IMR-90 (cell line): ENCODE results near the gene GORASP1. TPM values are rescaled to one million over a fixed set of nuclear protein-coding genes. Genes with fewer than 3 reads are reported as not detected.

Source experiments
- ATAC-seq: fragments of 200-7000 bp; cut with Tn5 transposase; 2 replicates; pipeline ENCODE4 v1.9.1; 2020; ENCODE audit warnings: low read depth, mild to moderate bottlenecking, moderate library complexity
- BruUV-seq: library from RNA; stranded (reverse); fragments of 400-500 nt; replicated peaks from 2 replicates; lab custom pipeline; 2021; lab: Mats Ljungman, UMichigan
- CTCF ChIA-PET: fragments of 300-600 bp; formaldehyde crosslinking; extraction: SDS; loops from one replicate; lab custom pipeline; 2021; ENCODE audit warnings: antibody characterized with exemption; lab: Yijun Ruan, JAX
- POLR2A ChIA-PET: fragments of 300-600 bp; sonication (Branson Sonifier 250); formaldehyde crosslinking; loops from one replicate; lab custom pipeline; 2022; ENCODE audit warnings: antibody characterized with exemption; ENCODE audit not compliant: unreplicated experiment; lab: Charles Lee
- DNase-seq: peaks from one replicate; pipeline ENCODE4 v3.0.0; 2013
- H2AFZ ChIP-seq: replicated peaks from 2 replicates; pipeline ENCODE3; 2013; ENCODE audit warnings: low read length, mild to moderate bottlenecking; ENCODE audit not compliant: poor library complexity
- H2AK5ac ChIP-seq: 2 replicates; pipeline ENCODE4 v1.6.1; 2013; ENCODE audit warnings: low read depth, low read length, inconsistent platforms
- H2AK9ac ChIP-seq: replicated peaks from 2 replicates; pipeline ENCODE3; 2013; ENCODE audit warnings: mild to moderate bottlenecking, low read depth, low read length, moderate library complexity; ENCODE audit not compliant: poor library complexity
- H2BK120ac ChIP-seq: 2 replicates; pipeline ENCODE4 v1.6.1; 2013; ENCODE audit warnings: low read depth, low read length, inconsistent platforms
- H2BK15ac ChIP-seq: 3 replicates; pipeline ENCODE4 v1.6.1; 2013; ENCODE audit warnings: low read depth, low read length, inconsistent platforms
- H2BK20ac ChIP-seq: 2 replicates; pipeline ENCODE4 v1.6.1; 2013; ENCODE audit warnings: low read depth, mild to moderate bottlenecking, inconsistent platforms, low read length, moderate library complexity
- H2BK5ac ChIP-seq: 2 replicates; pipeline ENCODE4 v1.6.1; 2013; ENCODE audit warnings: mild to moderate bottlenecking, low read depth, low read length, inconsistent platforms; ENCODE audit not compliant: poor library complexity, severe bottlenecking
- H3K14ac ChIP-seq: replicated peaks from 2 replicates; pipeline ENCODE4 v1.6.1; 2013; ENCODE audit warnings: low read depth, low read length, inconsistent platforms
- H3K18ac ChIP-seq: 2 replicates; pipeline ENCODE4 v1.6.1; 2013; ENCODE audit warnings: low read depth, low read length, control low read depth
- H3K23ac ChIP-seq: 2 replicates; pipeline ENCODE4 v1.6.1; 2013; ENCODE audit warnings: low read depth, low read length, inconsistent platforms
- H3K27ac ChIP-seq: 2 replicates; pipeline ENCODE4 v1.5.1; 2013; ENCODE audit warnings: mild to moderate bottlenecking, control low read depth, low read length; ENCODE audit not compliant: insufficient read depth
- H3K27me3 ChIP-seq: 2 replicates; pipeline ENCODE4 v1.6.1; 2013; ENCODE audit warnings: low read length; ENCODE audit not compliant: control insufficient read depth, insufficient read depth
- H3K36me3 ChIP-seq: 2 replicates; pipeline ENCODE4 v1.6.1; 2013; ENCODE audit warnings: low read length, mixed read lengths; ENCODE audit not compliant: control insufficient read depth, insufficient read depth
- H3K4ac ChIP-seq: 2 replicates; pipeline ENCODE4 v1.6.1; 2013; ENCODE audit warnings: low read depth, low read length, inconsistent platforms
- H3K4me1 ChIP-seq: 2 replicates; pipeline ENCODE4 v1.6.1; 2013; ENCODE audit warnings: low read length, mixed read lengths; ENCODE audit not compliant: control insufficient read depth, insufficient read depth
- H3K4me2 ChIP-seq: 2 replicates; pipeline ENCODE4 v1.6.1; 2013; ENCODE audit warnings: low read depth, mild to moderate bottlenecking, control low read depth, low read length, moderate library complexity
- H3K4me3 ChIP-seq: 2 replicates; pipeline ENCODE4 v1.5.1; 2013; ENCODE audit warnings: low read depth, mild to moderate bottlenecking, control low read depth, low read length, moderate library complexity; ENCODE audit not compliant: insufficient read depth
- H3K56ac ChIP-seq: 2 replicates; pipeline ENCODE4 v1.6.1; 2013; ENCODE audit warnings: low read length, inconsistent platforms; ENCODE audit not compliant: insufficient read depth; ENCODE audit errors: extremely low read depth
- H3K79me1 ChIP-seq, 2 experiments: 2 replicates each; pipeline ENCODE4 v1.6.1; 2013; ENCODE audit warnings: low read length in 2 of 2, inconsistent platforms in 1 of 2, low read depth in 1 of 2
- H3K9ac ChIP-seq: 2 replicates; pipeline ENCODE4 v1.6.1; 2013; ENCODE audit warnings: low read depth, low read length, control low read depth
- H3K9me1 ChIP-seq: 2 replicates; pipeline ENCODE4 v1.6.1; 2013; ENCODE audit warnings: low read length, inconsistent platforms; ENCODE audit not compliant: insufficient read depth
- H3K9me3 ChIP-seq: 2 replicates; pipeline ENCODE4 v1.6.1; 2013; ENCODE audit warnings: low read length; ENCODE audit not compliant: control insufficient read depth, insufficient read depth
- H4K20me1 ChIP-seq: 2 replicates; pipeline ENCODE4 v1.6.1; 2013; ENCODE audit warnings: low read length, inconsistent platforms; ENCODE audit not compliant: insufficient read depth
- H4K5ac ChIP-seq: 2 replicates; pipeline ENCODE4 v1.6.1; 2013; ENCODE audit warnings: mild to moderate bottlenecking, low read depth, low read length, control low read depth
- H4K8ac ChIP-seq, 2 experiments: 2 replicates each; pipeline ENCODE4 v1.6.1; 2013; ENCODE audit warnings: low read depth in 2 of 2, low read length in 2 of 2, control low read depth in 1 of 2, inconsistent platforms in 1 of 2
- H4K91ac ChIP-seq: 2 replicates; pipeline ENCODE4 v1.6.1; 2013; ENCODE audit warnings: low read depth, low read length, inconsistent platforms; ENCODE audit not compliant: insufficient read depth
- CHD1 ChIP-seq: IDR thresholded peaks from 2 replicates; pipeline ENCODE4 v1.6.1; 2012; ENCODE audit warnings: low read depth, low read length, improper control_type of control experiment
- MAFK ChIP-seq: IDR thresholded peaks from 2 replicates; pipeline ENCODE4 v1.6.1; 2012; ENCODE audit warnings: low read depth, low read length, improper control_type of control experiment
- MXI1 ChIP-seq: IDR thresholded peaks from 2 replicates; pipeline ENCODE4 v1.6.1; 2012; ENCODE audit warnings: low read depth, mild to moderate bottlenecking, low read length, moderate library complexity, borderline replicate concordance
- RAD21 ChIP-seq: IDR thresholded peaks from 2 replicates; pipeline ENCODE4 v1.6.1; 2012; ENCODE audit warnings: low read length, improper control_type of control experiment
- RFX5 ChIP-seq: IDR thresholded peaks from 2 replicates; pipeline ENCODE4 v1.8.0; 2012; ENCODE audit warnings: low read depth, mild to moderate bottlenecking, low read length, moderate library complexity
- WGBS, 2 experiments: methylation state at CpG; one replicate each; pipeline versions ENCODE4 v1.1.5 to v1.1.7; 2013; ENCODE audit warnings: missing lambda C conversion rate in 2 of 2; ENCODE audit not compliant: insufficient read length in 1 of 2; ENCODE audit errors: extremely low coverage in 2 of 2; 5-methylcytosine and 5-hydroxymethylcytosine counted together
- dilution Hi-C: fragments of 300-500 bp; cut with HindIII; formaldehyde crosslinking; loops from one replicate; pipeline ENCODE4 v1.14.3; 2018; ENCODE audit warnings: low sequenced_read_pairs; ENCODE audit not compliant: unreplicated experiment
- in situ Hi-C: fragments of 300-500 bp; cut with MboI; formaldehyde crosslinking; loops from 3 replicates; pipeline ENCODE4 v1.14.3; 2019; ENCODE audit warnings: low sequenced_read_pairs, inconsistent platforms, mixed read lengths
- intact Hi-C: fragments of 100-400 bp; cut with micrococcal nuclease; formaldehyde crosslinking; loops from 2 replicates; pipeline ENCODE4 v1.10.0; 2022
- polyA plus RNA-seq, 3 experiments: library from polyadenylated mRNA; depleted of rRNA; stranded (reverse); fragments of >200 nt; gene quantifications; 2 replicates each; pipeline ENCODE4 v1.2.3, GENCODE V29; 2012; ENCODE audit warnings: low replicate concordance in 1 of 3
- total RNA-seq: library from RNA; depleted of rRNA; stranded (reverse); fragments of >200 nt; gene quantifications from 2 replicates; pipeline ENCODE4 v1.2.3, GENCODE V29; 2012

Gene GORASP1
- total and polyA plus RNA-seq, 2 of the 4 experiments (the other 2 are of a cell fraction), result 35.0 to 56.6 TPM

GRCh38 chr3:39146611-39147591, 39.5 kb upstream of the GORASP1 start (continued):
- peak; percentile 58; the same call in 1 of the 2 replicates for TF ChIP-seq MXI1
- 0 out of 2 replicates have a peak, but pooled peaks have one; percentile 7 for TF ChIP-seq RAD21
- TF ChIP-seq CHD1, result peak; percentile 45; the same call in 1 of the 2 replicates
- TF ChIP-seq RFX5, result no peak

DNA sequence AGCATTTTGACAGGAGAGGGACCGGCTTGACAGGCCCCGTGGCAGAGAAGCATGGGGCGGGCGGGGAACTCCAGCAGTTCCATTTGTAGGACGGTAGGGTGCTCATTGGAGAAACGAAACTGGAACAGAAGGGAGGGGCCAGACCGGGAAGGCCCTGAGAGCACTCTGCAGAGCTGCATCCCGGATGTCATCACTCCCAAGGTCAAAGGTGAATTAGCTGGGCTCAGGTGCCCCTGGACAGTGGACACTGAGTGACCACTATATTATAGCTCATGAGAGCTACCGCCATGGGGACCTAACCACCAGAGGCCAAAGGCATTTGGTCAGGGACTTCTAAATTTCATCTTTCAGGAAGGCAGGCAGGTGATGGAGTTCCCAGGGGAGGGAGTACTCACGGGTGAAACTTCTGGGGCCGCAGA, 38.7 kb upstream of the GORASP1 start:
- DNase-seq (no peak), ATAC-seq (no peak)
- H3K4me2 ChIP-seq, result no peak overlapping the region
- no peak overlapping the region for H2BK20ac ChIP-seq
- no peak overlapping the region for H3K4me3 ChIP-seq
- peaks cover 51% of the 10 kb centered on the region for H3K4me1 ChIP-seq
- peaks cover 96% of the 10 kb centered on the region for H4K20me1 ChIP-seq
- peak overlapping the region; percentile 10 for H3K27ac ChIP-seq
- no peak overlapping the region for H2BK120ac ChIP-seq
- dilution Hi-C loops (no loop called here), intact Hi-C loops (no loop called here), in situ Hi-C loops (no loop called here)
- H4K91ac ChIP-seq, result peak overlapping the region; percentile 27; the same call in 1 of the 2 replicates
- peaks cover 40% of the 10 kb centered on the region for H3K36me3 ChIP-seq
- H3K4ac ChIP-seq, result peak overlapping the region; percentile 80
- H3K56ac ChIP-seq, result no peak overlapping the region
- 79% methylated on average over 3 of the region's 11 CpGs; no CpG with 5 or more reads in 1 of the 2 experiments for WGBS, 2 experiments
- H2AK5ac ChIP-seq, result peak overlapping the region; percentile 52; the same call in 1 of the 2 replicates
- CTCF ChIA-PET, result no interaction called here
- no peak for TF ChIP-seq MAFK
- TF ChIP-seq RFX5, result no peak
- H4K8ac ChIP-seq, result no peak overlapping the region
- peaks cover 12 to 88% of the 10 kb centered on the region in 2 experiments; a peak in 3 of 4 replicates for H3K79me1 ChIP-seq
- H2BK5ac ChIP-seq, result peak overlapping the region; percentile 42
- H3K9me1 ChIP-seq, result peaks cover 44% of the 10 kb centered on the region
- no TSS peak for BruUV-seq
- no peak overlapping the region for H3K23ac ChIP-seq
- no peak overlapping the region for H4K5ac ChIP-seq
- no peaks in the 10 kb centered on the region for H3K9me3 ChIP-seq
- POLR2A ChIA-PET, result no interaction called here
- H2BK15ac ChIP-seq, result no peak overlapping the region
- H3K27me3 ChIP-seq, result no peaks in the 10 kb centered on the region
- no peak overlapping the region for H2AFZ ChIP-seq
- no peak overlapping the region for H3K14ac ChIP-seq
- no peak overlapping the region for H3K9ac ChIP-seq
- H2AK9ac ChIP-seq, result no peak overlapping the region
- no peak overlapping the region for H3K18ac ChIP-seq
